IPS-15b (cell line): ENCODE results near the gene HERPUD2.

Experiments
- H3K27me3 ChIP-seq: one replicate; pipeline ENCODE4 v1.6.1; 2013; ENCODE audit warnings: low read length; ENCODE audit not compliant: control insufficient read depth, insufficient read depth
- H3K36me3 ChIP-seq: one replicate; pipeline ENCODE4 v1.6.1; 2013; ENCODE audit warnings: low read length; ENCODE audit not compliant: control insufficient read depth, insufficient read depth
- H3K4me1 ChIP-seq: one replicate; pipeline ENCODE4 v1.6.1; 2013; ENCODE audit warnings: mild to moderate bottlenecking, low read length; ENCODE audit not compliant: control insufficient read depth, insufficient read depth
- H3K4me3 ChIP-seq: one replicate; pipeline ENCODE4 v1.5.1; 2013; ENCODE audit warnings: low read depth, low read length
- H3K9ac ChIP-seq: one replicate; pipeline ENCODE4 v1.6.1; 2013; ENCODE audit warnings: low read depth, mild to moderate bottlenecking, low read length
- H3K9me3 ChIP-seq: one replicate; pipeline ENCODE4 v1.6.1; 2013; ENCODE audit warnings: mild to moderate bottlenecking, low read length; ENCODE audit not compliant: control insufficient read depth, insufficient read depth

The HERPUD2 gene, protein sequence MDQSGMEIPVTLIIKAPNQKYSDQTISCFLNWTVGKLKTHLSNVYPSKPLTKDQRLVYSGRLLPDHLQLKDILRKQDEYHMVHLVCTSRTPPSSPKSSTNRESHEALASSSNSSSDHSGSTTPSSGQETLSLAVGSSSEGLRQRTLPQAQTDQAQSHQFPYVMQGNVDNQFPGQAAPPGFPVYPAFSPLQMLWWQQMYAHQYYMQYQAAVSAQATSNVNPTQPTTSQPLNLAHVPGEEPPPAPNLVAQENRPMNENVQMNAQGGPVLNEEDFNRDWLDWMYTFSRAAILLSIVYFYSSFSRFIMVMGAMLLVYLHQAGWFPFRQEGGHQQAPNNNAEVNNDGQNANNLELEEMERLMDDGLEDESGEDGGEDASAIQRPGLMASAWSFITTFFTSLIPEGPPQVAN

DNA sequence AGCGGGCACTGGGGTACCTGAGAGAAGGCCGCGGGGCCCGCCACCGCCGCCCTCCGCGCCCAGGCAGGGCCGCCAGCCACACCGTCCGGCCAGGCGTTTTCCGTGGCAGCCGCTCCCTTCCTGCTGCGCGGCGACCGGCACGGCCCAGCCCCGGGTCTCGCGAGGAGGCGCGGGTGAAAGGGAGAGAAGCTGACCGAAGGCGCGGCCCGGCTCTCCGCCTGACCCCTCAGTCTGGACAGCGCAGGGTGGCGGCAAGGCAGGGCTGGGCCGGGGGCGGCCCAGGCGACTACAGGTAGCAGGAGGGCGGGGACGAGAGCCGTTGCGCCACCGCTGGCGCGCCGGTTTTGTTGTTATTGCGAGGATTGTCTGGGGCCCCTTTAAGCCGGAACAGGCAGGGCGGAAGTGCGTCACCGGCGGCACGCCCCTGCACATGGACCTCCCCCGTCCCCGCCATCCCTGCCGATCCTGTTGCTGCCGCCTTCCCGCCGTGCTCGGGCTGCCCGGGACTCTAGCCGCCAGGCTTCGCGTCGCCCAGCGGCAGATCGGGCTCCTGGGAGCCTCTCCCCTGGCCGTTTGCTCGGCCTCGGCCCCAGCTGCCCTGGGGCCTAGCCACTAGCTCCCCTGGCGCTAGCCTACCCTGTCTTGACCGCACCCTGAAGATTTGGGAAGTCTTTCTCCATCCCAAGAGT is at the start of gene HERPUD2:
Gene HERPUD2 (minus strand): TSS at position 352 of the 689 bp plus-strand sequence. CDS start 805 bp downstream, outside the sequence.
- peaks cover 4% of the 10 kb centered on the region for H3K4me1 ChIP-seq
- no peaks in the 10 kb centered on the region for H3K36me3 ChIP-seq
- peak within 1 kb of the TSS; percentile 90 for H3K9ac ChIP-seq
- no peaks in the 10 kb centered on the region for H3K27me3 ChIP-seq
- no peaks in the 10 kb centered on the region for H3K9me3 ChIP-seq
- peak within 1 kb of the TSS; percentile 98 for H3K4me3 ChIP-seq

DNA sequence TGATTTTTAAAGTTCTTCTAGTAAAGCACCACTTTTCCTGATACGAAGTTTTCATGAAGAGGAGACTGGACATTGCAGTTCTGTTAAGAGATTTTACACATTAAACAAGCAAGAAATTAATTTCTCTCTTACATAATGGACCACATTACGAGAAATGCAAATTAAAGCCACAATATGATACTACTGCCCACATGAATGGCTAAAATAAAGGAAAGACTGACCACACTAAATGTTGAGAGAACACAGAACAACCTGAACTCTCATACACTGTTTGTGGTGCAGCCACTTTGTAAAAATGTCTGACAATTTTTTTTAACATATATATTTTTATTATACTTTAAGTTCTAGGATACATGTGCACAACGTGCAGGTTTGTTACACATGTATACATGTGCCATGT is 44.0 kb upstream of the HERPUD2 start:
- Histone ChIP-seq H3K9ac (no peak overlapping the region), H3K4me1 (peaks cover 2% of the 10 kb centered on the region), H3K36me3 (no peaks in the 10 kb centered on the region), H3K27me3 (no peaks in the 10 kb centered on the region), H3K4me3 (no peak overlapping the region), H3K9me3 (no peaks in the 10 kb centered on the region)

- Histone ChIP-seq H3K9ac (no peak overlapping the region), H3K4me1 (peaks cover 2% of the 10 kb centered on the region)
Observed at GRCh38 chr7:35736725-35737124, 41.8 kb upstream of the HERPUD2 start.

DNA sequence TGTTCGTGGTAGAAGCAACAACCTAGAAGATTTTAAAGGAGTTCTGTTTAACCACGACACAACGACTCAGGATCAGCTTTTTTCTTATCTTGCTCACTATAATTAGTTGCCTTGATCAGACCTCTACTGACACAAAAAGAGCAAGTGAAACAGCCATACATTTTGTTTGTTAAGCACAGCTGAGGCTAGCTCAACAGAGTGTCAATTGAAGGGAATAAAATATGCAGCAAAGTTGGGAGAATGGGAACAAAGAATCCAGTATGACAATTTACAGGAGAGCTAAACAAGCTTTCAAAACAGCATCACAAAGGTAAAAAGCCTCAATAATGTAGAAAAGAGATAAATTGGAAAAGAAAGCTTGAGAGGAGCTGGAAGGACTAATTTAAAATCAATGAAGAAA is 40.5 kb upstream of the HERPUD2 start:
- no peak overlapping the region for H3K4me3 ChIP-seq
- no peaks in the 10 kb centered on the region for H3K9me3 ChIP-seq
- H3K27me3 ChIP-seq = no peaks in the 10 kb centered on the region
- H3K4me1 ChIP-seq = peaks cover 2% of the 10 kb centered on the region
- no peak overlapping the region for H3K9ac ChIP-seq
- H3K36me3 ChIP-seq = no peaks in the 10 kb centered on the region

More at GRCh38 chr7:35736725-35737124, 41.8 kb upstream of the HERPUD2 start:
- H3K36me3 ChIP-seq = no peaks in the 10 kb centered on the region
- no peaks in the 10 kb centered on the region for H3K9me3 ChIP-seq
- no peak overlapping the region for H3K4me3 ChIP-seq
- H3K27me3 ChIP-seq = no peaks in the 10 kb centered on the region

DNA sequence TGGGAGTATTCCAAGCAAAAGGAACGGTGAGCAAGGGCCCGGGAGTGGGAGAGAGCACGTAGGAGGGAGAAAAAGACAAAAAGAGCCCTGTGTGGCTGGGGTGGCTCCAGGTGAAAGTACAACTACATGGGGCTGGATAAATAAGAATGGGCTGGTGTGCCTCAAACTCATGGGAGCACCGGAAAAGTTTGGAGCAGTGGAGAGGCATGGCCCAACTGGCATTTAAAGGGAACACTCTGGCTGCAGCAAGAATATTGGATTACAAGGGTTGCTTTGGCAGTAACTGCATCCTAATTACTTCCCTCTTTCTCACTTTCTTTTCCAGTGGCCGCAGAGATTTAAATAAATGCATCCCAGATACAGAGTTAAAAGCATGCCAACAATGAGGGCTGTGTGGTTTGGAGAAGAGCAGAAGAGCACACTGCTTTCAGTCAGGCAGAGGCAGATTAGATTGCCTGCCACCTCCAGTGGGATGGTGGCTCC is 39.1 kb upstream of the HERPUD2 start:
- H3K4me1 ChIP-seq = peaks cover 2% of the 10 kb centered on the region

DNA sequence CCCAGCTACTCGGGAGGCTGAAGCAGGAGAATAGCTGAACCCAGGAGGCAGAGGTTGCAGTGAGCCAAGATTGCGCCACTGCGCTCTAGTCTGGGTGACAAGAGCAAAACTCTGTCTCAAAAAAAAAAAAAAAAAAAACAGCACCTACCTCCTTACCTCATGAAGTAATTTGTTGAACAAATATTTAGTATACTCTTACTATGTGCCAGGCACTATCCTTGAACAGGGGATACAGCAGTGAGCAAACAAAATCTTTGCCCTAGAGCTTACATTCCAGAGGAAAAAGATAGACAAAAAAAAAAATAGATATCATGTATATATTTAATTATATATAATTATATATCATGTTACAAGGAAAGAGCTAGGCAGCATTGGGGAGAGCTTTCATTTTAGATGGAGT is 36.4 kb upstream of the HERPUD2 start:
- H3K9ac ChIP-seq = no peak overlapping the region
- H3K4me1 ChIP-seq = no peaks in the 10 kb centered on the region
- H3K36me3 ChIP-seq = no peaks in the 10 kb centered on the region
- no peaks in the 10 kb centered on the region for H3K9me3 ChIP-seq
- no peaks in the 10 kb centered on the region for H3K27me3 ChIP-seq
- no peak overlapping the region for H3K4me3 ChIP-seq

More for the DNA sequence above, 39.1 kb upstream of the HERPUD2 start:
- H3K9ac ChIP-seq = no peak overlapping the region
- no peak overlapping the region for H3K4me3 ChIP-seq
- no peaks in the 10 kb centered on the region for H3K9me3 ChIP-seq
- H3K36me3 ChIP-seq = no peaks in the 10 kb centered on the region
- no peaks in the 10 kb centered on the region for H3K27me3 ChIP-seq

GRCh38 chr7:35729061-35729783 is 34.3 kb upstream of the HERPUD2 start:
- no peak overlapping the region for H3K4me3 ChIP-seq
- H3K4me1 ChIP-seq = no peaks in the 10 kb centered on the region
- H3K9ac ChIP-seq = no peak overlapping the region
- H3K9me3 ChIP-seq = no peaks in the 10 kb centered on the region
- no peaks in the 10 kb centered on the region for H3K27me3 ChIP-seq
- no peaks in the 10 kb centered on the region for H3K36me3 ChIP-seq

DNA sequence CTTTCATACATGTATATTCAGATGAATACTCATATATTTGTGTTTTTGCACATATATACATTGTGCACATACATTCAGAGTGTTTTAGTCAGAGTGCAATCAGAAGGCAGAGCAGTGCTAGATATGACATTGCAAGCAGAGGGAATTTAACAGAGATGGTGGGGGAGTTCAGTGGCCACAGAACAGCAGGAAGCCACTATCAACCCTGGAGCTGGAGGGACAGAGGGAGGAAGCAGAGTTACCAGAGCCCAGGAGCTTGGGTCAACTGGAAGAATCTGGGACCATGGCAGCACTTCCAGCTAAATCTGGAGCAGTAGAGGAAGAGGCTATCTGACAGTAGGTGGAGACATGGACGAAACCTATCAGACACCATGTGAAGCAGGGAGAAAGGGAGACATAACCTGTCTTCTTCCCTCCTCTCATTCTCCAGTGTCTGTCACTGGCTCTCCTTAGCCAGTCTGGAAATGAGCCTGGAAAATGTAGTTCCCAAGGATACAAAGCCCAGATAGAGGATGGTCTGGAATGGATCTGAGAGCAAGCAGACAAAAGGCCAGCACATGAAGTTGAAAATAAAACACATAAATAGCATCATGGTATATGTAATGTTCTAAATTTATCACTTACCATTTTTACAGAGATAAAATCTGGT is 33.6 kb upstream of the HERPUD2 start:
- Histone ChIP-seq H3K4me3 (no peak overlapping the region), H3K27me3 (no peaks in the 10 kb centered on the region), H3K9me3 (no peaks in the 10 kb centered on the region), H3K4me1 (no peaks in the 10 kb centered on the region), H3K36me3 (no peaks in the 10 kb centered on the region), H3K9ac (no peak overlapping the region)

DNA sequence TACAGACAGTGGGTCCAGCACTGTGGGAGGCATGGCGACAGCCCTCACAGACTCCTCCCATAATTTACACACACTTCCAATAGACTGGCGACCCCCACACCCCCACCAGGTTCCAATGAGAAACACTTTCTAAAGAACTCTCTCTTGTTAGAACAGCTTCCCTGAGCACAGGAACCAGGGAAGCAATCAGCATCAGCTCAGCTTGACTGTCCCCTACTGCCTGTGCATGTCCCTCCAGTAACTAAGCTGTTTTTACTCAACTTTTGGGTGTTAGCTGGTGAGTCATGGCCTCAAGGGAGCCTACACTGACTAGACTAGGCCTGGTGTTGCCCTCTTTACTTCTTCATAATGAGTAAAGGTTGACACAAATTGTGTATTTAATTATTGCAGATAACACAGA is 32.6 kb upstream of the HERPUD2 start:
- H3K27me3 ChIP-seq = no peaks in the 10 kb centered on the region
- H3K9me3 ChIP-seq = no peaks in the 10 kb centered on the region
- H3K9ac ChIP-seq = no peak overlapping the region
- no peaks in the 10 kb centered on the region for H3K36me3 ChIP-seq
- H3K4me3 ChIP-seq = no peak overlapping the region
- H3K4me1 ChIP-seq = no peaks in the 10 kb centered on the region

DNA sequence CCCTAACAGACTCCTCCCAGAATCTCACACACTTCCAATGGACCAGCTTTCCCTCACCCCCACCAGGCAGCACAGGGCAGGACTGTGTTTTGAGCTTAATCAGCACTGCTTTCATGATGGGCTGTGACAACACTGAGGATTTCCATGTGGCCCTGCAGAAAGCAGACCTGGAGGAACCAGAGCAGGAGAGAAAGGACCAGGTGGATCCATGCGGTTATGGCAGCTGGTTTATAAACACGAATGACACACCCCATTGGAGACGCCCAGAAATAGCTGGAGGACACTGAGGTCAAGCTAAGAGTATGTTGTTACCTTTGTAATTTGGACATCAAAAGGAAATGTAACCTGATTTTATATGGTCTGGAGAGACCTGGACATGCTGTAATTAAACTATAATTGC is 31.7 kb upstream of the HERPUD2 start:
- Histone ChIP-seq H3K9ac (no peak overlapping the region), H3K4me1 (no peaks in the 10 kb centered on the region), H3K9me3 (no peaks in the 10 kb centered on the region), H3K4me3 (no peak overlapping the region), H3K36me3 (no peaks in the 10 kb centered on the region), H3K27me3 (no peaks in the 10 kb centered on the region)

GRCh38 chr7:35725280-35725680 is 30.3 kb upstream of the HERPUD2 start:
- Histone ChIP-seq H3K4me1 (no peaks in the 10 kb centered on the region), H3K4me3 (no peak overlapping the region), H3K9me3 (no peaks in the 10 kb centered on the region), H3K9ac (no peak overlapping the region), H3K27me3 (no peaks in the 10 kb centered on the region), H3K36me3 (no peaks in the 10 kb centered on the region)
